ENCODE data around the gene LINS1.

- TF ChIP-seq CTCF (IDR thresholded peaks at IDR 0.05) (no peak), POLR2A (IDR thresholded peaks at IDR 0.05; ENCODE audit: low read depth) (no peak), EP300 (IDR thresholded peaks at IDR 0.05) (no peak), POLR2AphosphoS5 (IDR thresholded peaks at IDR 0.05) (no peak)
Observed at GRCh38 chr15:100612539-100612938, 10.6 kb upstream of the LINS1 start.
